Measurements from ENCODE around the gene KAT2B. TPM values are rescaled to one million over a fixed set of nuclear protein-coding genes. Genes with fewer than 3 reads are reported as not detected.

Gene KAT2B
- total RNA-seq, 1 donor from 2014 or later: 8.1 TPM

DNA sequence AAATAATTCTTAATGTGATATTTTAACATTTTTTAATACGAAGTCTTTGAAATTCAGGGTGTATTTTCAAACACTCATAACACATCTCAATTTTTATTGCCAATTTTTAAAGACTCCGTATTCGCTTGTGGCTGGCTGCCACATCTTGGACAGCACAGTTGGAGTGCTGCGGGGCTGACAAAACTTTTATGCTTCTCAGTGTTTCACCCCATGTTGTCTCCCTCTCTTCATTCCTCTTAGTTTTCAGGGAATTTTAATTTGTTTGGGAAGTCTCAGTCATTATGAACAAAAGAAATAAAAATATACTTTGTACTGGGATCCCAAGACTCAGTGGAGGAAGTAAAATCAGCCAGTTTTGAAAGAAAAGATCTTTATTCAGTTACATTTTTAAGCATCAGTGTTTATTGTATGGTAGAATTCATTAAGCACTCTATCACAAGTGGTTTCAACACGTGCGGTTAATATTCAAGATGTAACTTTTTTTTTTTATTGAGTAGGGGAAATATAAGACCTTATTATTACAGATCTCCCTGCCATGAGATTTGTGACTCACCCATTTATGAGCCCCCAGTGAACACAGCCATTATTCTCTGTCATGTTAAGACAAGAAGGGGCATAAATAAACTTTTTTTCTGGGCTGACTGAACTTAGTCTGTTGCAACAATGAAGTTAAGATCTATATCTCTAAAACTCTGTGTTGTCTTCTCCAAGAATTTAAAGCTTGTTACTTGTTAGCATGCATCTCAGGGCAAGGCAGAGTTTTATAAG lies 26.8 kb downstream of the KAT2B start:
- no peak overlapping the region for H3K27ac Mint-ChIP-seq (ENCODE audit: unreplicated experiment)
- H3K9me3 Mint-ChIP-seq (ENCODE audit: low read depth): no peaks in the 10 kb centered on the region
- peaks cover 4% of the 10 kb centered on the region for H3K4me1 Mint-ChIP-seq (ENCODE audit: low read depth)
- TF ChIP-seq, protein P1, sequence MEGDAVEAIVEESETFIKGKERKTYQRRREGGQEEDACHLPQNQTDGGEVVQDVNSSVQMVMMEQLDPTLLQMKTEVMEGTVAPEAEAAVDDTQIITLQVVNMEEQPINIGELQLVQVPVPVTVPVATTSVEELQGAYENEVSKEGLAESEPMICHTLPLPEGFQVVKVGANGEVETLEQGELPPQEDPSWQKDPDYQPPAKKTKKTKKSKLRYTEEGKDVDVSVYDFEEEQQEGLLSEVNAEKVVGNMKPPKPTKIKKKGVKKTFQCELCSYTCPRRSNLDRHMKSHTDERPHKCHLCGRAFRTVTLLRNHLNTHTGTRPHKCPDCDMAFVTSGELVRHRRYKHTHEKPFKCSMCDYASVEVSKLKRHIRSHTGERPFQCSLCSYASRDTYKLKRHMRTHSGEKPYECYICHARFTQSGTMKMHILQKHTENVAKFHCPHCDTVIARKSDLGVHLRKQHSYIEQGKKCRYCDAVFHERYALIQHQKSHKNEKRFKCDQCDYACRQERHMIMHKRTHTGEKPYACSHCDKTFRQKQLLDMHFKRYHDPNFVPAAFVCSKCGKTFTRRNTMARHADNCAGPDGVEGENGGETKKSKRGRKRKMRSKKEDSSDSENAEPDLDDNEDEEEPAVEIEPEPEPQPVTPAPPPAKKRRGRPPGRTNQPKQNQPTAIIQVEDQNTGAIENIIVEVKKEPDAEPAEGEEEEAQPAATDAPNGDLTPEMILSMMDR (IDR thresholded peaks at IDR 0.05): no peak
- DNase-seq (ENCODE audit: low spot score): no peak
- H3K36me3 Mint-ChIP-seq (ENCODE audit: low read depth): no peaks in the 10 kb centered on the region
- H3K4me3 Mint-ChIP-seq (ENCODE audit: unreplicated experiment): no peak overlapping the region
- H3K27me3 Mint-ChIP-seq (ENCODE audit: low read depth): no peaks in the 10 kb centered on the region

DNA sequence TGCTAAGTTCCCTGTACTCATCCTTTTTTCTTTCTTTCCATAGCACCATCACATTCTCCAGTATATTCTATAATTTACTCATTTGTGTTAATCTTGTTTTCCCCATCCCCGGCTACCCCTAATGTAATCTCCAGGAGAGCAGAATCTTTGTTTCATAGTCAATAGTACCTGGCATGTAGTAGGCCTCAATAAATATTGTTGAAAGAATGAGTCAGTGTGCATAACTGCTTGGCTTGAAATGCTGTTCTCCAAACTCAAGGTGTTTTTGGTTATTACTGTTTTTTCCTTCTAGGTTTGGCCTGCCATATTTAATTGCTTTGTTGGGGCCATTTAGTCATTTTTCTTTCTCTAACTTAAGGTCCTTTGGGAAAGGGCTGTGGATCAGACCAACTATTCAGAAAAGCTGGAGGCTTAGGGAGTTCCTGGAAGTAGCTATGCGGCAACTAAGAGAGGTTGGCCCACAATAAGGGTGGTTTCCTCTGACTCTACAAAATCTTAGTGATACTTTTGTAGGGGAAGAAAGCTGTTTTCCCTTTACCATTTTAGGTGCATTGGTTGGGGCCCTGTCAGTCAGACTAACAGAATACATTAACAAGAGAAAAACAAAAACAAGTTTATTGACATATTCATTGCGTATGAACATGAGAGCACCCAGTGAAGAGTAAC lies 28.4 kb downstream of the KAT2B start:
- H3K4me3 Mint-ChIP-seq (ENCODE audit: unreplicated experiment): no peak overlapping the region
- peaks cover 4% of the 10 kb centered on the region for H3K4me1 Mint-ChIP-seq (ENCODE audit: low read depth)
- no peaks in the 10 kb centered on the region for H3K36me3 Mint-ChIP-seq (ENCODE audit: low read depth)
- H3K27ac Mint-ChIP-seq (ENCODE audit: unreplicated experiment): no peak overlapping the region
- TF ChIP-seq, protein P1 (IDR thresholded peaks at IDR 0.05): no peak
- H3K9me3 Mint-ChIP-seq (ENCODE audit: low read depth): no peaks in the 10 kb centered on the region
- no peaks in the 10 kb centered on the region for H3K27me3 Mint-ChIP-seq (ENCODE audit: low read depth)
- no peak for DNase-seq (ENCODE audit: low spot score)

DNA sequence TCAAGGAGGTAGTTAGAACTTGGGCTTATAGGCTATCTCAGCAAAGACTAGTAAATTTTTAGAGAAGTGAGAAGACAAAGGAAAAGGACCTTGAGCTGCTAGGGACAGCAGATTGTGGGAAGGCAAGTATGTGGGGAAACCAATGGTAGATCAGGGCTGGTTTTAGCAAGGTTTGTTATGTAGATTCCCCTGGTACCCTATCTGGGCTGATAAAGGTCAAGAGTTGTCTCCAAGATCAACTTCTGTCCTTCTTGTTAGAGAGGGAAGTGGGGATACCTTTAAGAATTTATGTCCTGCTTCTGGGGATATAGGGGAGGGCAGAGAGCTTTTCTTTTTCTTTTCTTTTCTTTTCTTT lies 28.9 kb downstream of the KAT2B start:
- H3K36me3 Mint-ChIP-seq (ENCODE audit: low read depth): no peaks in the 10 kb centered on the region
- H3K27me3 Mint-ChIP-seq (ENCODE audit: low read depth): no peaks in the 10 kb centered on the region
- no peak overlapping the region for H3K27ac Mint-ChIP-seq (ENCODE audit: unreplicated experiment)
- H3K4me1 Mint-ChIP-seq (ENCODE audit: low read depth): peaks cover 4% of the 10 kb centered on the region
- TF ChIP-seq, protein P1 (IDR thresholded peaks at IDR 0.05): no peak
- DNase-seq (ENCODE audit: low spot score): no peak
- H3K9me3 Mint-ChIP-seq (ENCODE audit: low read depth): no peaks in the 10 kb centered on the region
- no peak overlapping the region for H3K4me3 Mint-ChIP-seq (ENCODE audit: unreplicated experiment)

DNA sequence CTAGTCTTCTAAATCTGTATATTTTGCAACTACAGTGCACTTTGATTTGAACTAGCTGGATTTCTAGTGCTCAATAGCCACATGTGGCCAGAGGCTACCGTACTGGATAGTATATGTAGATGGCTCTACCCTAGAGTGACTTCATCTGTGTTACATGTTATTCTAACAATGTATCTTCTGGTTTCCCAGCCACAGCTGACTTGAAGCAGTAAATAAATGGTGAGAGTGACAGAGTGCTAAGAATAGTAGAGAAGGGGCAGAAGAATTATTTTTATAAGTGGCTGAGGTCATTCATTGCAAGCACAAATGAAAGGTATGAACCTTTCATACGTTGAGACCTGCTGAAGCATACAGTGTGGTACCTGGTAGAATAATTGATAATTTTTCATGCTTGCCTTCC lies 30.9 kb downstream of the KAT2B start:
- Mint-ChIP-seq H3K27me3 (ENCODE audit: low read depth) (no peaks in the 10 kb centered on the region), H3K4me1 (ENCODE audit: low read depth) (peaks cover 5% of the 10 kb centered on the region), H3K9me3 (ENCODE audit: low read depth) (no peaks in the 10 kb centered on the region), H3K36me3 (ENCODE audit: low read depth) (no peaks in the 10 kb centered on the region), H3K4me3 (ENCODE audit: unreplicated experiment) (no peak overlapping the region), H3K27ac (ENCODE audit: unreplicated experiment) (no peak overlapping the region)
- TF ChIP-seq, protein P1 (IDR thresholded peaks at IDR 0.05): no peak
- no peak for DNase-seq (ENCODE audit: low spot score)

DNA sequence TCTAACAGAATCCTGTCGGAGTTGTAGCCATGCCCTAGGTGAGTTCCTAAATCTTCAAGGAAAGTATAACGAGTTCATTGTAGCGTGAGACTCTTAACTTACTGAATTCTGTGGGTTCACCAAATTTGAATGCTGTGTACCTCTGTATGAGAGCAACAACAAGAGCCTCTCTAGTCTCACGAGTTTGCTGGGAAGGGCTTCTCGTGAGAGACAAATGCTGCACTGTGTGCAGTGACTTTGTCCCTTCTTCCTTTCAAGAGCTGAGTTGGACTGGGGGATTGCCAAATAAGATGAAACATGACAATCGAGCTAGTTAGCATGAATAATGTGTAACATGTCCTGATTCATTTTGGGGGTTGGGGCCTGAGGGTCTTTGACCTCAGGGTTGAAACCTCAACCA lies 32.2 kb downstream of the KAT2B start:
- no peak overlapping the region for H3K4me3 Mint-ChIP-seq (ENCODE audit: unreplicated experiment)
- no peak overlapping the region for H3K27ac Mint-ChIP-seq (ENCODE audit: unreplicated experiment)
- no peaks in the 10 kb centered on the region for H3K27me3 Mint-ChIP-seq (ENCODE audit: low read depth)
- H3K9me3 Mint-ChIP-seq (ENCODE audit: low read depth): no peaks in the 10 kb centered on the region
- H3K36me3 Mint-ChIP-seq (ENCODE audit: low read depth): no peaks in the 10 kb centered on the region
- DNase-seq (ENCODE audit: low spot score): no peak
- peaks cover 10% of the 10 kb centered on the region for H3K4me1 Mint-ChIP-seq (ENCODE audit: low read depth)
- TF ChIP-seq, protein P1 (IDR thresholded peaks at IDR 0.05): no peak

Measured in chondrocyte (in vitro differentiated cells).